ENCODE results near the gene MLC1.

The MLC1 gene

GRCh38 chr22:50068096-50068495 is 17.1 kb downstream of the MLC1 start:
- no peak overlapping the region for H3K27ac ChIP-seq (ENCODE audit: insufficient read depth, low read length, poor library complexity, severe bottlenecking)
- no peaks in the 10 kb centered on the region for H3K27me3 ChIP-seq (replicated peaks; ENCODE audit: control insufficient read depth, insufficient read depth, low read length, poor library complexity, severe bottlenecking)
- no peaks in the 10 kb centered on the region for H3K4me1 ChIP-seq (ENCODE audit: control insufficient read depth, insufficient read depth, low read length, poor library complexity, severe bottlenecking)
- DNase-seq = no peak
- no peaks in the 10 kb centered on the region for H3K9me3 ChIP-seq (ENCODE audit: control insufficient read depth, low read length)
- no peaks in the 10 kb centered on the region for H3K36me3 ChIP-seq (ENCODE audit: control insufficient read depth, insufficient read depth, low read length)
- H3K4me3 ChIP-seq (ENCODE audit: insufficient read depth, low read depth, low read length, poor library complexity, severe bottlenecking) = no peak overlapping the region

- Histone ChIP-seq H3K27me3 (replicated peaks; ENCODE audit: control insufficient read depth, insufficient read depth, low read length, poor library complexity, severe bottlenecking) (no peaks in the 10 kb centered on the region), H3K27ac (ENCODE audit: insufficient read depth, low read length, poor library complexity, severe bottlenecking) (no peak overlapping the region), H3K4me1 (ENCODE audit: control insufficient read depth, insufficient read depth, low read length, poor library complexity, severe bottlenecking) (no peaks in the 10 kb centered on the region), H3K9me3 (ENCODE audit: control insufficient read depth, low read length) (no peaks in the 10 kb centered on the region), H3K36me3 (ENCODE audit: control insufficient read depth, insufficient read depth, low read length) (no peaks in the 10 kb centered on the region), H3K4me3 (ENCODE audit: insufficient read depth, low read depth, low read length, poor library complexity, severe bottlenecking) (no peak overlapping the region)
- DNase-seq = no peak
Observed at GRCh38 chr22:50067244-50067643, 18.0 kb downstream of the MLC1 start.

GRCh38 chr22:50064453-50064852 is 20.8 kb downstream of the MLC1 start:
- no peaks in the 10 kb centered on the region for H3K27me3 ChIP-seq (replicated peaks; ENCODE audit: control insufficient read depth, insufficient read depth, low read length, poor library complexity, severe bottlenecking)
- no peak overlapping the region for H3K27ac ChIP-seq (ENCODE audit: insufficient read depth, low read length, poor library complexity, severe bottlenecking)
- H3K36me3 ChIP-seq (ENCODE audit: control insufficient read depth, insufficient read depth, low read length) = no peaks in the 10 kb centered on the region
- DNase-seq = no peak
- no peaks in the 10 kb centered on the region for H3K4me1 ChIP-seq (ENCODE audit: control insufficient read depth, insufficient read depth, low read length, poor library complexity, severe bottlenecking)
- no peak overlapping the region for H3K4me3 ChIP-seq (ENCODE audit: insufficient read depth, low read depth, low read length, poor library complexity, severe bottlenecking)
- no peaks in the 10 kb centered on the region for H3K9me3 ChIP-seq (ENCODE audit: control insufficient read depth, low read length)

GRCh38 chr22:50063589-50064393 is 21.4 kb downstream of the MLC1 start:
- no peaks in the 10 kb centered on the region for H3K36me3 ChIP-seq (ENCODE audit: control insufficient read depth, insufficient read depth, low read length)
- no peak overlapping the region for H3K4me3 ChIP-seq (ENCODE audit: insufficient read depth, low read depth, low read length, poor library complexity, severe bottlenecking)
- H3K9me3 ChIP-seq (ENCODE audit: control insufficient read depth, low read length) = no peaks in the 10 kb centered on the region
- H3K27me3 ChIP-seq (replicated peaks; ENCODE audit: control insufficient read depth, insufficient read depth, low read length, poor library complexity, severe bottlenecking) = no peaks in the 10 kb centered on the region
- no peak for DNase-seq
- H3K27ac ChIP-seq (ENCODE audit: insufficient read depth, low read length, poor library complexity, severe bottlenecking) = no peak overlapping the region
- H3K4me1 ChIP-seq (ENCODE audit: control insufficient read depth, insufficient read depth, low read length, poor library complexity, severe bottlenecking) = no peaks in the 10 kb centered on the region

GRCh38 chr22:50062509-50063135 is 22.6 kb downstream of the MLC1 start:
- no peak overlapping the region for H3K4me3 ChIP-seq (ENCODE audit: insufficient read depth, low read depth, low read length, poor library complexity, severe bottlenecking)
- no peaks in the 10 kb centered on the region for H3K4me1 ChIP-seq (ENCODE audit: control insufficient read depth, insufficient read depth, low read length, poor library complexity, severe bottlenecking)
- peaks cover 3% of the 10 kb centered on the region for H3K27me3 ChIP-seq (replicated peaks; ENCODE audit: control insufficient read depth, insufficient read depth, low read length, poor library complexity, severe bottlenecking)
- H3K36me3 ChIP-seq (ENCODE audit: control insufficient read depth, insufficient read depth, low read length) = no peaks in the 10 kb centered on the region
- no peaks in the 10 kb centered on the region for H3K9me3 ChIP-seq (ENCODE audit: control insufficient read depth, low read length)
- DNase-seq = no peak
- H3K27ac ChIP-seq (ENCODE audit: insufficient read depth, low read length, poor library complexity, severe bottlenecking) = no peak overlapping the region

- Histone ChIP-seq H3K36me3 (ENCODE audit: control insufficient read depth, insufficient read depth, low read length) (no peaks in the 10 kb centered on the region), H3K4me3 (ENCODE audit: insufficient read depth, low read depth, low read length, poor library complexity, severe bottlenecking) (no peak overlapping the region), H3K4me1 (ENCODE audit: control insufficient read depth, insufficient read depth, low read length, poor library complexity, severe bottlenecking) (no peaks in the 10 kb centered on the region), H3K9me3 (ENCODE audit: control insufficient read depth, low read length) (no peaks in the 10 kb centered on the region), H3K27ac (ENCODE audit: insufficient read depth, low read length, poor library complexity, severe bottlenecking) (no peak overlapping the region), H3K27me3 (replicated peaks; ENCODE audit: control insufficient read depth, insufficient read depth, low read length, poor library complexity, severe bottlenecking) (peaks cover 6% of the 10 kb centered on the region)
- DNase-seq = no peak
Observed at GRCh38 chr22:50061824-50062355, 23.3 kb downstream of the MLC1 start.

GRCh38 chr22:50061141-50061823 is 23.9 kb downstream of the MLC1 start:
- no peak for DNase-seq
- H3K27ac ChIP-seq (ENCODE audit: insufficient read depth, low read length, poor library complexity, severe bottlenecking) = no peak overlapping the region
- no peaks in the 10 kb centered on the region for H3K36me3 ChIP-seq (ENCODE audit: control insufficient read depth, insufficient read depth, low read length)
- H3K9me3 ChIP-seq (ENCODE audit: control insufficient read depth, low read length) = no peaks in the 10 kb centered on the region
- H3K27me3 ChIP-seq (replicated peaks; ENCODE audit: control insufficient read depth, insufficient read depth, low read length, poor library complexity, severe bottlenecking) = peaks cover 12% of the 10 kb centered on the region
- no peak overlapping the region for H3K4me3 ChIP-seq (ENCODE audit: insufficient read depth, low read depth, low read length, poor library complexity, severe bottlenecking)
- no peaks in the 10 kb centered on the region for H3K4me1 ChIP-seq (ENCODE audit: control insufficient read depth, insufficient read depth, low read length, poor library complexity, severe bottlenecking)

GRCh38 chr22:50060441-50061140 is 24.6 kb downstream of the MLC1 start:
- Histone ChIP-seq H3K4me1 (ENCODE audit: control insufficient read depth, insufficient read depth, low read length, poor library complexity, severe bottlenecking) (no peaks in the 10 kb centered on the region), H3K9me3 (ENCODE audit: control insufficient read depth, low read length) (no peaks in the 10 kb centered on the region), H3K27me3 (replicated peaks; ENCODE audit: control insufficient read depth, insufficient read depth, low read length, poor library complexity, severe bottlenecking) (peaks cover 13% of the 10 kb centered on the region), H3K36me3 (ENCODE audit: control insufficient read depth, insufficient read depth, low read length) (no peaks in the 10 kb centered on the region), H3K27ac (ENCODE audit: insufficient read depth, low read length, poor library complexity, severe bottlenecking) (no peak overlapping the region), H3K4me3 (ENCODE audit: insufficient read depth, low read depth, low read length, poor library complexity, severe bottlenecking) (no peak overlapping the region)
- DNase-seq = no peak

GRCh38 chr22:50059881-50060262 is 25.4 kb downstream of the MLC1 start:
- no peak for DNase-seq
- Histone ChIP-seq H3K27ac (ENCODE audit: insufficient read depth, low read length, poor library complexity, severe bottlenecking) (no peak overlapping the region), H3K36me3 (ENCODE audit: control insufficient read depth, insufficient read depth, low read length) (no peaks in the 10 kb centered on the region), H3K4me1 (ENCODE audit: control insufficient read depth, insufficient read depth, low read length, poor library complexity, severe bottlenecking) (no peaks in the 10 kb centered on the region), H3K4me3 (ENCODE audit: insufficient read depth, low read depth, low read length, poor library complexity, severe bottlenecking) (no peak overlapping the region), H3K9me3 (ENCODE audit: control insufficient read depth, low read length) (no peaks in the 10 kb centered on the region), H3K27me3 (replicated peaks; ENCODE audit: control insufficient read depth, insufficient read depth, low read length, poor library complexity, severe bottlenecking) (peaks cover 13% of the 10 kb centered on the region)

Data from effector memory CD4-positive, alpha-beta T cell (primary cell).